OCI-LY7 (cell line): ENCODE data around the gene ZIC5. TPM values are rescaled to one million over a fixed set of nuclear protein-coding genes. Genes with fewer than 3 reads are reported as not detected.

Source experiments
- BruUV-seq: library from RNA; stranded (reverse); fragments of 400-500 nt; replicated peaks from 2 replicates; lab custom pipeline; 2021; lab: Mats Ljungman, UMichigan
- CTCF ChIA-PET: fragments of 300-600 bp; sonication (Branson Sonifier 250); formaldehyde crosslinking; loops from one replicate; lab custom pipeline; 2022; ENCODE audit warnings: antibody characterized with exemption; ENCODE audit not compliant: unreplicated experiment; lab: Charles Lee
- POLR2A ChIA-PET: fragments of 300-600 bp; sonication (Branson Sonifier 250); formaldehyde crosslinking; loops from one replicate; lab custom pipeline; 2022; ENCODE audit warnings: antibody characterized with exemption; lab: Charles Lee
- DNase-seq: peaks from one replicate; pipeline ENCODE4 v3.0.0-alpha.2; 2015; ENCODE audit warnings: low spot score
- H2AFZ ChIP-seq: fragments of 200-600 bp; sonication (generic), shearing (Covaris generic); 2 replicates; pipeline ENCODE4 v1.6.1; 2014; ENCODE audit warnings: mild to moderate bottlenecking, antibody characterized with exemption, low read length, moderate library complexity
- H3K27ac ChIP-seq: fragments of 200-600 bp; sonication (generic); 2 replicates; pipeline ENCODE4 v1.5.1; 2014; ENCODE audit warnings: mixed run types, low read depth, mild to moderate bottlenecking, moderate library complexity, low read length, inconsistent platforms; ENCODE audit not compliant: poor library complexity, severe bottlenecking
- H3K36me3 ChIP-seq: fragments of 200-600 bp; sonication (generic); 2 replicates; pipeline ENCODE4 v1.6.1; 2014; ENCODE audit warnings: mild to moderate bottlenecking, antibody characterized with exemption, low read length, moderate library complexity, mixed read lengths; ENCODE audit not compliant: insufficient read depth
- H3K4me1 ChIP-seq: fragments of 200-600 bp; sonication (generic); 2 replicates; pipeline ENCODE4 v1.5.1; 2014; ENCODE audit warnings: mild to moderate bottlenecking, low read length; ENCODE audit not compliant: insufficient read depth, poor library complexity, severe bottlenecking
- H3K4me2 ChIP-seq: fragments of 200-600 bp; sonication (generic); 2 replicates; pipeline ENCODE4 v1.6.1; 2014; ENCODE audit warnings: mild to moderate bottlenecking, low read length
- H3K4me3 ChIP-seq: fragments of 200-600 bp; sonication (generic); 2 replicates; pipeline ENCODE4 v1.5.1; 2014; ENCODE audit warnings: mild to moderate bottlenecking, low read depth, low read length; ENCODE audit not compliant: poor library complexity, severe bottlenecking
- H3K79me2 ChIP-seq: fragments of 200-600 bp; sonication (generic); 2 replicates; pipeline ENCODE4 v1.6.1; 2016; ENCODE audit warnings: low read depth, mild to moderate bottlenecking, low read length, moderate library complexity, mixed read lengths; ENCODE audit not compliant: insufficient read depth
- H3K9me2 ChIP-seq: fragments of 200-600 bp; sonication (generic); 2 replicates; pipeline ENCODE4 v1.6.1; 2016; ENCODE audit warnings: mild to moderate bottlenecking, low read length, mixed read lengths; ENCODE audit not compliant: insufficient read depth
- H3K9me3 ChIP-seq: fragments of 200-600 bp; sonication (generic); 2 replicates; pipeline ENCODE4 v1.6.1; 2014; ENCODE audit warnings: mild to moderate bottlenecking, mixed run types, low read length, mixed read lengths
- H4K20me1 ChIP-seq: fragments of 200-600 bp; sonication (generic); 2 replicates; pipeline ENCODE4 v1.6.1; 2014; ENCODE audit warnings: mild to moderate bottlenecking, antibody characterized with exemption, low read length, moderate library complexity, mixed read lengths; ENCODE audit not compliant: insufficient read depth
- CTCF ChIP-seq: fragments of 200-600 bp; sonication (generic); conservative IDR thresholded peaks from 2 replicates; pipeline ENCODE4 v1.5.1; 2014; ENCODE audit warnings: mild to moderate bottlenecking, antibody characterized with exemption, low read length, moderate library complexity, mixed read lengths
- EZH2phosphoT487 ChIP-seq: fragments of 200-600 bp; sonication (generic); IDR thresholded peaks from 2 replicates; pipeline ENCODE4 v1.6.1; 2018; ENCODE audit warnings: low read depth, borderline replicate concordance, mild to moderate bottlenecking, mixed run types, antibody characterized with exemption, low read length, moderate library complexity, mixed read lengths
- intact Hi-C: fragments of 100-400 bp; cut with micrococcal nuclease; formaldehyde crosslinking; loops from one replicate; pipeline ENCODE4 v1.10.0; 2022; ENCODE audit not compliant: unreplicated experiment
- total RNA-seq, 2 experiments: library from RNA; depleted of rRNA in 1 of 2; stranded (reverse); fragments of >200 nt in 1 of 2; shearing (Covaris generic) in 1 of 2; gene quantifications; 2 replicates each; pipeline ENCODE4 v1.2.3, GENCODE V29; 2014 to 2022

Gene ZIC5
- total RNA-seq, 2 experiments from 2014 or later = not detected

GRCh38 chr13:99941086-99941485, 30.5 kb downstream of the ZIC5 start:
- TF ChIP-seq EZH2phosphoT487 = no peak
- no peak for TF ChIP-seq CTCF
- Histone ChIP-seq H3K4me1 (no peaks in the 10 kb centered on the region), H3K36me3 (no peaks in the 10 kb centered on the region), H3K27ac (no peak overlapping the region), H3K4me3 (no peak overlapping the region), H2AFZ (no peak overlapping the region), H3K4me2 (no peak overlapping the region), H3K9me3 (no peaks in the 10 kb centered on the region), H3K9me2 (no peaks in the 10 kb centered on the region), H4K20me1 (no peaks in the 10 kb centered on the region), H3K79me2 (no peaks in the 10 kb centered on the region)
- ChIA-PET POLR2A (no interaction called here), CTCF (no interaction called here)
- DNase-seq = no peak
- no TSS peak for BruUV-seq
- intact Hi-C loops = no loop called here

- Histone ChIP-seq H3K4me3 (no peak overlapping the region), H3K9me3 (no peaks in the 10 kb centered on the region), H2AFZ (no peak overlapping the region), H3K36me3 (no peaks in the 10 kb centered on the region), H3K9me2 (no peaks in the 10 kb centered on the region), H3K4me1 (no peaks in the 10 kb centered on the region), H3K79me2 (no peaks in the 10 kb centered on the region), H4K20me1 (no peaks in the 10 kb centered on the region), H3K27ac (no peak overlapping the region), H3K4me2 (no peak overlapping the region)
- BruUV-seq = no TSS peak
- no peak for TF ChIP-seq CTCF
- POLR2A ChIA-PET = no interaction called here
- DNase-seq = no peak
- CTCF ChIA-PET = no interaction called here
- intact Hi-C loops = no loop called here
Measured at GRCh38 chr13:99938635-99939034, 32.9 kb downstream of the ZIC5 start.

GRCh38 chr13:99935772-99936171, 35.8 kb downstream of the ZIC5 start:
- no peak overlapping the region for H3K27ac ChIP-seq
- DNase-seq = no peak
- no peaks in the 10 kb centered on the region for H4K20me1 ChIP-seq
- H3K4me1 ChIP-seq = no peaks in the 10 kb centered on the region
- BruUV-seq = no TSS peak
- intact Hi-C loops = no loop called here
- no peak overlapping the region for H3K4me2 ChIP-seq
- no peak for TF ChIP-seq EZH2phosphoT487
- 0 out of 2 replicates have a peak, but pooled peaks have one; percentile 10 for TF ChIP-seq CTCF
- no peaks in the 10 kb centered on the region for H3K36me3 ChIP-seq
- no peaks in the 10 kb centered on the region for H3K9me2 ChIP-seq
- ChIA-PET CTCF (no interaction called here), POLR2A (no interaction called here)
- no peak overlapping the region for H3K4me3 ChIP-seq
- no peaks in the 10 kb centered on the region for H3K79me2 ChIP-seq
- no peaks in the 10 kb centered on the region for H3K9me3 ChIP-seq
- no peak overlapping the region for H2AFZ ChIP-seq
